Sigmoid colon (tissue), 7 donors: ENCODE measurements around the gene MAK. TPM values are rescaled to one million over a fixed set of nuclear protein-coding genes. Genes with fewer than 3 reads are reported as not detected.

Experiments used
- DNase-seq: peaks from one replicate; pipeline ENCODE4 v3.0.0-alpha.2; 2019
- H3K27ac ChIP-seq, 4 donors: fragments of 200-600 bp; sonication (generic); one replicate each; pipeline ENCODE4 v1.5.1; 2016 to 2019; ENCODE audit warnings: mild to moderate bottlenecking in 1 of 4
- H3K27me3 ChIP-seq, 3 donors: fragments of 200-600 bp; sonication (generic); one replicate each; pipeline ENCODE4 v1.5.1; 2019; ENCODE audit warnings: mild to moderate bottlenecking in 1 of 3
- H3K36me3 ChIP-seq, 4 donors: fragments of 200-600 bp; sonication (generic); one replicate each; pipeline ENCODE4 v1.5.1; 2016 to 2019
- H3K4me1 ChIP-seq, 4 donors: fragments of 200-600 bp; sonication (generic); one replicate each; pipeline ENCODE4 v1.5.1; 2017 to 2019
- H3K4me3 ChIP-seq, 4 donors: fragments of 200-600 bp; sonication (generic); one replicate each; pipeline ENCODE4 v1.5.1; 2017 to 2019; ENCODE audit warnings: mild to moderate bottlenecking in 2 of 4, moderate library complexity in 1 of 4
- H3K9me3 ChIP-seq, 4 donors: fragments of 200-600 bp in 3 of 4; sonication (generic) in 3 of 4; one replicate each; pipeline versions ENCODE4 v1.5.1 to v1.6.1; 2013 to 2019
- CTCF ChIP-seq, 4 experiments: fragments of 450-650 bp in 3 of 4; fragments of 200-600 bp in 1 of 4; IDR thresholded peaks; one replicate each; pipeline ENCODE4 v1.5.1; 2016 to 2019; ENCODE audit warnings: antibody characterized with exemption in 4 of 4, mild to moderate bottlenecking in 3 of 4, moderate library complexity in 2 of 4
- EP300 ChIP-seq, 4 donors: sonication (generic); formaldehyde crosslinking; IDR thresholded peaks; one replicate each; pipeline ENCODE4 v1.6.1; 2017; ENCODE audit warnings: antibody characterized with exemption in 4 of 4
- POLR2A ChIP-seq, 2 donors: fragments of 450-650 bp; IDR thresholded peaks; one replicate each; pipeline ENCODE4 v1.6.1; 2016; ENCODE audit warnings: antibody characterized with exemption in 2 of 2, mild to moderate bottlenecking in 2 of 2, moderate library complexity in 2 of 2
- POLR2AphosphoS5 ChIP-seq, 4 donors: sonication (generic); formaldehyde crosslinking; IDR thresholded peaks; one replicate each; pipeline ENCODE4 v1.6.1; 2017; ENCODE audit warnings: antibody characterized with exemption in 4 of 4
- WGBS, 2 donors: extraction: QIAGEN DNeasy Blood & Tissue Kit; methylation state at CpG; one replicate each; pipeline ENCODE4 v1.1.7; 2013; 5-methylcytosine and 5-hydroxymethylcytosine counted together
- intact Hi-C: fragments of 100-400 bp; cut with DNase I; formaldehyde crosslinking; loops from one replicate; pipeline ENCODE4 v1.15.1; 2023
- polyA plus RNA-seq, 3 donors: library from polyadenylated mRNA; stranded (reverse); fragments of 200-250 nt; gene quantifications; one replicate each; pipeline ENCODE4 v1.2.3, GENCODE V29; 2013
- total RNA-seq, 4 donors: library from RNA; depleted of rRNA; stranded (reverse); fragments of >200 nt; gene quantifications; one replicate each; pipeline ENCODE4 v1.1.0, GENCODE V29; 2016
- donor health status: healthy with polysubstance abuse.
- donor health status: Bipolar disorder and iron deficiency.
- donor health status: healthy.

The MAK gene
- total and polyA plus RNA-seq, 7 donors: 0.03 to 0.36 TPM; not detected in 5

- H3K4me1 ChIP-seq: no peaks in the 10 kb centered on the region
- 46 to 50% methylated on average over 2 of the region's 2 CpGs for WGBS, 2 donors
- no peak for DNase-seq
- peak; percentile 60 to 94 (median 88) for TF ChIP-seq CTCF (IDR thresholded peaks at IDR 0.05)
- no peak for TF ChIP-seq POLR2A (IDR thresholded peaks at IDR 0.05)
- no peak for TF ChIP-seq EP300 (IDR thresholded peaks at IDR 0.05)
- TF ChIP-seq POLR2AphosphoS5 (IDR thresholded peaks at IDR 0.05): no peak
- H3K27me3 ChIP-seq: no peaks in the 10 kb centered on the region
- H3K36me3 ChIP-seq: no peaks in the 10 kb centered on the region
- no peak overlapping the region for H3K27ac ChIP-seq
- intact Hi-C loops: loop anchor here (1.0 to 2.0 kb wide), 2 partner anchors 107 to 291 kb away; partner anchors contain the start of genes C6orf52 and PAK1IP1
- no peaks in the 10 kb centered on the region for H3K9me3 ChIP-seq
- H3K4me3 ChIP-seq: no peak overlapping the region
Measured at GRCh38 chr6:10801224-10801848, 37.0 kb downstream of the MAK start.

GRCh38 chr6:10800810-10801209 is 37.5 kb downstream of the MAK start:
- 59 to 74% methylated on average over 3 of the region's 3 CpGs for WGBS, 2 donors
- Histone ChIP-seq H3K4me1 (no peaks in the 10 kb centered on the region), H3K27me3 (no peaks in the 10 kb centered on the region), H3K4me3 (no peak overlapping the region), H3K9me3 (no peaks in the 10 kb centered on the region), H3K27ac (no peak overlapping the region), H3K36me3 (no peaks in the 10 kb centered on the region)
- intact Hi-C loops: loop anchor here (1.0 to 2.0 kb wide), 2 partner anchors 106 to 291 kb away; partner anchors contain the start of genes C6orf52 and PAK1IP1
- TF ChIP-seq EP300 (IDR thresholded peaks at IDR 0.05) (no peak), CTCF (IDR thresholded peaks at IDR 0.05) (no peak), POLR2AphosphoS5 (IDR thresholded peaks at IDR 0.05) (no peak), POLR2A (IDR thresholded peaks at IDR 0.05) (no peak)
- DNase-seq: no peak

- no peaks in the 10 kb centered on the region for H3K4me1 ChIP-seq
- no peaks in the 10 kb centered on the region for H3K9me3 ChIP-seq
- 79 to 83% methylated on average over 3 of the region's 3 CpGs for WGBS, 2 donors
- peaks cover 0 to 8% (median 0%) of the 10 kb centered on the region in 4 donors for H3K36me3 ChIP-seq
- no peak for DNase-seq
- no peak overlapping the region for H3K4me3 ChIP-seq
- intact Hi-C loops: no loop called here
- TF ChIP-seq POLR2A (IDR thresholded peaks at IDR 0.05): no peak
- no peak for TF ChIP-seq EP300 (IDR thresholded peaks at IDR 0.05)
- TF ChIP-seq CTCF (IDR thresholded peaks at IDR 0.05): no peak
- H3K27me3 ChIP-seq: no peaks in the 10 kb centered on the region
- H3K27ac ChIP-seq: no peak overlapping the region
Measured at GRCh38 chr6:10794239-10794638, 44.1 kb downstream of the MAK start.

GRCh38 chr6:10793695-10794094 is 44.6 kb downstream of the MAK start:
- Histone ChIP-seq H3K4me3 (no peak overlapping the region), H3K27me3 (no peaks in the 10 kb centered on the region), H3K27ac (no peak overlapping the region), H3K4me1 (no peaks in the 10 kb centered on the region), H3K36me3 (peaks cover 0 to 8% (median 0%) of the 10 kb centered on the region in 4 donors), H3K9me3 (no peaks in the 10 kb centered on the region)
- 95% methylated on average over 6 of the region's 6 CpGs for WGBS, 2 donors
- TF ChIP-seq EP300 (IDR thresholded peaks at IDR 0.05) (no peak), POLR2AphosphoS5 (IDR thresholded peaks at IDR 0.05) (no peak), CTCF (IDR thresholded peaks at IDR 0.05) (no peak), POLR2A (IDR thresholded peaks at IDR 0.05) (no peak)
- intact Hi-C loops: no loop called here
- no peak for DNase-seq

GRCh38 chr6:10793035-10793434 is 45.3 kb downstream of the MAK start:
- intact Hi-C loops: no loop called here

More at GRCh38 chr6:10793035-10793434, 45.3 kb downstream of the MAK start:
- TF ChIP-seq POLR2AphosphoS5 (IDR thresholded peaks at IDR 0.05) (no peak), POLR2A (IDR thresholded peaks at IDR 0.05) (no peak), CTCF (IDR thresholded peaks at IDR 0.05) (no peak), EP300 (IDR thresholded peaks at IDR 0.05) (no peak)
- no peaks in the 10 kb centered on the region for H3K27me3 ChIP-seq
- WGBS, 2 donors: 93 to 96% methylated on average over 3 of the region's 3 CpGs
- no peak overlapping the region for H3K4me3 ChIP-seq
- no peak for DNase-seq
- no peak overlapping the region for H3K27ac ChIP-seq
- no peaks in the 10 kb centered on the region for H3K9me3 ChIP-seq
- peaks cover 0 to 8% (median 0%) of the 10 kb centered on the region in 4 donors for H3K36me3 ChIP-seq
- H3K4me1 ChIP-seq: no peaks in the 10 kb centered on the region
